Pons (tissue), 1 donor: ENCODE data around the gene SNX30.

Experiments
- DNase-seq: peaks from one replicate; pipeline ENCODE4 v3.0.0-alpha.2; 2016; ENCODE audit warnings: low spot score

Gene SNX30

DNA sequence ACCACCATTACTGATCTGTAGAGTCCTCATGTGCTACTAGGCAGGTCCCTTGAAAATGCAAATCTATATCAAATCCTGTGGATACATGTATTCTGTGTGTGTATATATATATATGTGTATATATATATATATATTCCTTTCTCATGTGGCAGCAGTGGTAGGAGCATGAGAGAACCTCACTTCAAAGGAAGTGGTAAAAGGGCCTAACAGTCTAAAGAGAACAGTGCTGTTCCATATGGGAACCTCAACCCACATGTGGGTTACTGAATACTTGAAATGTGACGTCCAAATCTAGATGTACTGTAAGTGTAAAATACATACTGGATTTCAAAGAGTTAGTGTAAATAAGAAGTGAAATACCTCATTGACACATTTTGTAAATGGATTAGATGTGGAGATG lies 134.8 kb downstream of the SNX30 start:
- no peak for DNase-seq

DNA sequence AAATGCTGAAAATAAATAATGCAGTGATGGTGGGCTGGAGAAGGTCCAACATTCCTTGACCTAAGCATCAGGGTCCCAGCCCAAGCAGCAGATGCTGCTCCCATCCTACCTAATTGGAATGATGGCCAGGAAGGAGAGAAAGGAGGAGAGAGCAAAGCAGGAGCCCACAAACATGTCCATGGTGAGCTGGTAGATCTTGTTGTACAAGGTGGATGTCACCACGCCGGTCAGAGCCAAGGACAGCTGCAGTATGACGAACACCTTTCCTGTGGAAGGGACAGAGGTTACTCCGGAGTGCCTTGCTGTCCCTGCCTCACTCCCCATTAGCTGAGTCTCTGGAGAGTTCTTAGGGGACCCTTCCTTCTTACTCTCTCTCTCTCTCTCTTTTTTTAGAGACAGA lies 135.8 kb downstream of the SNX30 start:
- no peak for DNase-seq

GRCh38 chr9:112887381-112887780 lies 136.8 kb downstream of the SNX30 start:
- peak; percentile 36 for DNase-seq

DNA sequence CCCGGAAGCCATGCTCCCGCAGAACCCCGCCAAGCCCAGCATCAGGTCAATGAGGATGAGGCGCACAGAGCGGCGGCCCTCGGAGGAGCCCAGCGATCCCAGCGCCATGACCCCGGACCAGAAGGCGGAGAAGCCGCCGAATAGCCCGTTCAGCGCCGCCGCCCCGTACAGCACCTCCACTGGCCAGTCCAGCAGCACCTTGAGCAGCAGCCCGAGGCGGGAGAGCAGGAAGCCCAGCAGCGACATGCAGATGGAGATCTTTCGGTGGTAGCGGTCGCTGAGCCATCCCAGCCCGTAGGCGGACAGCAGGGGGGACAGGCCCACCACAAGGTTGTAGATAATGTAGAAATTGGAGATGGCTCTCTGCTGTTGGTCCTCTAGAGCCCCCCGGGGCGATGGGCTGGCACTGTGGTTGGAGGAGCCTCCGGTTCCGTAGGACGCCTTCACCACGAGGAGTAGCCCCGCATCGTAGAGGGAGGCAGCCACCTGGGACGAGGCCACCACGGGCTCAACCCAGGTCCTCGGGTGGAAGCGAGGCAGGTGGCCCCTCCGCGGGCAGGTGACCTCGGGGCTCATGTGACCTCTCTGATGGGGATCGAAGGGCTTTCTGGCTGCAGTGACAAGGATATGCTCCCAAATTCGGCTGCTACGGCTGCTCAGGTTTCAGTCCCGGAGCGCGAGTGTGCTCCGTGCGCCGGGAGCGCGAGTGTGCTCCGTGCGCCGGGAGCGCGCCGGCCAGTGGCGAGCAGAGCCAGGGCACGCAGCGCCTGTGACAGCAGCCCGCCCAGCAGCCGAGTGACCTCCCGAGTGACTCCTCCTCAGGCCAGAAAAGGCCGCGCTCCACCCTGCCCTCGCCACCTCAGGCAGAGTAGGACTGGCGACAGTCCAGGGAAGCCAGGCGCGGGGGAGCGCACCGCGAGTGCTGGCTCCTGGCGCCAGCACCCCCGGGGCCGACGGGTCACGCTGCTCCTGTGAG lies 139.8 kb downstream of the SNX30 start, which contains the start of gene SLC46A2:
TSS of gene SLC46A2 (minus strand) at position 771 of the 976 bp plus-strand sequence. CDS start at position 576, 195 bp downstream.
- no peak for DNase-seq

DNA sequence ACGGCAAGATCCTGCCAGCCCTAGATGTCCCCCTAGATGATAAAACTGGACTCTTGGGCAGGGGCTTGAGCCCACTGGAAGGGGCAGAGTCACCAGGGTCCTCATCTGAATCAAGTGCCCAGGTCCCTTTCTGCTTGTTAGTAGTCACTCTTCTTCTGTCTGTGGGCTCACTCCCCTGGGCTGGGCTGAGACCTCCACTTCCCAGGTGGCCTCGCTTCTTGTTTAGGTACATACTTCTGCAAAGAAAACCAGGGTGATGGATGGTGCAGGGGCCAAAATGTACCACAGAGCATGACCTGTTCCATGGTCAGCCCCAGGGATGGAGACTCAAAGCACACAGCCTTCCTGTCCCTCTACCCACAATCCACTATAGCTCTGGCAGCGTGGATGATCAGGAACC lies 141.0 kb downstream of the SNX30 start:
- DNase-seq: no peak

DNA sequence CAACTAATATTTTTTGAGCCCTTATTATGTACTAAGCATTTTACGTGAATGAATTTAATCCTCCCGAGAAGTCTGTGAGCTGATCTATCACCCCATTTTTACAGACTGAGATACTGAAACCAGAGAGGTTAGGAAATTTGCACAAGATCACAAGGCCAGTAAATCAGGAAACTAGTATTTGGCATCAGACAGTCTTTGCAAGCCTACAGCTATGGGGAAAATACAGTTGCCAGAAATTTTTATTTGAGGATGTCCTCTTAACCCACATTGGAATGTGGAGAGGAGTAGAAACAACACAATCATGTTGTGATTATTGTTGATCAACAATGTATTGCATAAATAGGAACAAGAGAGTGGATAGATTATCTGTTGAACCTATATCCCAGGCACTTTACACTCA lies 142.4 kb downstream of the SNX30 start:
- no peak for DNase-seq

GRCh38 chr9:112894041-112894440 lies 143.5 kb downstream of the SNX30 start:
- DNase-seq: no peak

GRCh38 chr9:112894699-112895098 lies 144.1 kb downstream of the SNX30 start:
- DNase-seq: peak; percentile 19

- no peak for DNase-seq
Observed at GRCh38 chr9:112896131-112896530, 145.6 kb downstream of the SNX30 start.

DNA sequence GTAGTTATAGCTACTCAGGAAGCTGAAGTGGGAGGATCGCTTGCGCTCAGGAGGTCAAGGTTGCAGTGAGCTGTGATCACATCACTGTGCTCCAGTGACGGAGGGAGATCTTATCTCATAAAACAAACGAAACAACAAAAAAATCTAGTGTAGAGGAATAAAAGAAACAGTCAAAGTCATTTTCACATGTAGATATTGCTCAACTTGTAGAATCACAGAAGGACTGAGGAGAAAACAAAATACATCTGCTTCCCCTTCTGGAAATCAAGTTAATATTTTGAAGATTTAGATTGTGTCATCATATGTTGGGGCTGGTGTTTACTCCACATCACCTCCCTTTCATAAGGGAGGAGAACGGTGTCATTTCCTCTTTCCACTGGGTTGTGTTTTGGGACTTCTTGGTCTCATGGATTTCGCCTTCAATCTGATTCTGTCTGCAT lies 148.3 kb downstream of the SNX30 start:
- no peak for DNase-seq

DNA sequence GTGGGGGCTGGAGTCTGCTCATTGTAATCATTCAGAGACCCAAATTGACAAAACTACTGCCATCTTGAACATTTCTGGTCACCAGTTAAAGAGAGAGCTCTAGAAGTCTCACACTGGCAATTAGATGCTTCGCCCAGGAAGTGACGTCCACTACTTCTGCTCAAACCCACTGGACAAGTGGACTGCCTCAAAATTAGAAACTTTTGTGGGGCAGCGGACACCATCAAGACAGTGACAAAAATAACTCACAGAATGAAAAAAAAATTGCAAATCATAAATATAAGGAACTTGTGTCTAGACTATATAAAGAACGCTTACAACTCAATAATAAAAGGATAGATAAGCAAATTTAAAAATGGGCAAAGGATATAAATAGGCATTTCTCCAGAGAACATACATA lies 149.9 kb downstream of the SNX30 start:
- no peak for DNase-seq

DNA sequence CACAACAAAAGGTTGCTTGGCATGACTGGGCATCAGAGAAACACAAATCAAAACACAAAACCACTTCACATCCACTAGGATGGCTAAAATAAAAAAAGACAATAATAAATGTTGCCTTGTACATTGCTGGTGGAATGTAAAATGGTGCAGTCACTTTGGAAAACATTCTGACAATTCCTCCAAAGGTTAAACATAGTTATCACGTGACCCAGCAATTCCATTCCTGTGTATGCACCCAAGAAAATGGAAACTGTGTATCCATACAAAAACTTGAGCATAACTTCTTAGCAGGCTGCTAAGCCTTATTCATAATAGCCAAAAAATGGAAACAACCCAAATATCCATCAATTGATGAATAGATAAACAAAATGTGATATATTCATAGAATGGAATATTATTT lies 150.3 kb downstream of the SNX30 start:
- DNase-seq: no peak

DNA sequence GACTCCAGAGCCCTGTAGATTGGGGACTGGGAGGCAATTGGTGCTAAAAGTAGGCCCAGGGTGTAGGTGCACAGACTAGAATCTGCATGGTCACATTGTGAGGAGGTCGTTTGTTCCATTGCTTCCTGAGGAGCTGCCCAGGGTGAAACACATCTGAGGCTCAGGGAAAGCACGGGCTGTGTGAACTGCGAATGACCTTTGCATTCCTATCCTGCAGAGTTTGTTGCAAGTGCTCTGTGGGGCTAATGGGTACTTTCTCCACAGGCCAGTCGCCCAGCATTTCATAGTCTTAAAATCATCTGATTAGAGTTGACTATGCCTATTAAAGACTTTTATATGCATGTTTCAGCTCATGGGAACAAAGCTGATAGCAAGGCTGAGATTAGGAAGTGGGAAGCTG lies 154.5 kb downstream of the SNX30 start:
- no peak for DNase-seq

DNA sequence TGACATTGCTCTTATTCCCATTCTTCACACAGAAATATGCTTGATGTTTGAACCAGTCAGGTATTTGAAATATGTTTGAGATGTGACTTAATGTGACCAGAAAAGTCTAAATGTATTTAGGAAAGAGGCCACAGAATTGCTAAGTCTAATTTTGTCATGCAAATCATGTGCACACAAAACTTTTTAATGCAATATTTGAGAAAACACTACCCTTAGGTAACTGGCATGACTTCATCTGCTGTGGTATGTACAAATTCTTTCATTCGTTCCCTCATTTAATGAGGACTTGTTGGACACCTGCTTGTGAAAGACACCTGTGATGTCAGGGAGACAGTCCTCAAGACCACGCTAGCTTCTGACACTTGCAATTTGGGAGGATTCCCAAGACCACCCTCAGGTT lies 161.2 kb downstream of the SNX30 start:
- no peak for DNase-seq

- no peak for DNase-seq
Observed at GRCh38 chr9:112912636-112913035, 162.1 kb downstream of the SNX30 start.

DNA sequence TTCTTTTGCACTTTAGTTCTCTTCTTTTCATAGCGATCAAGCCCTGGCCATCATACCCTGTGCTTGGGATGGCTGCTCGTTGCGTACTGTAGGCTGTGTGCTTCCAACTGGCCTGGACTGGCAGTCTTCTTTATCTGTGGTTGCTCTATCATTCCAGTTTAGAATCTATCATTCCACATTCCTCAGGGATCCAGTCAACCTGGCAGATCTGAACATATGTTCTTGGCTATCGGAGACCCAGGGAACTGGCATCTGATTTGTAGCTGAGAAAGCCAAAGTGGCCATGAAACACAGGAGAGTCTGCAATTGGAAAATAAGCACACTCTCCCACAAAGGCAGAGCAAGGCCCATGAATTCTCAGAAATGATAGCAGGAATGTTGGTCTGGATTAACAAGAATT lies 162.8 kb downstream of the SNX30 start:
- no peak for DNase-seq

GRCh38 chr9:112914524-112914923 lies 164.0 kb downstream of the SNX30 start:
- DNase-seq: no peak

- DNase-seq: no peak
Observed at GRCh38 chr9:112917047-112917986, 166.8 kb downstream of the SNX30 start.

DNA sequence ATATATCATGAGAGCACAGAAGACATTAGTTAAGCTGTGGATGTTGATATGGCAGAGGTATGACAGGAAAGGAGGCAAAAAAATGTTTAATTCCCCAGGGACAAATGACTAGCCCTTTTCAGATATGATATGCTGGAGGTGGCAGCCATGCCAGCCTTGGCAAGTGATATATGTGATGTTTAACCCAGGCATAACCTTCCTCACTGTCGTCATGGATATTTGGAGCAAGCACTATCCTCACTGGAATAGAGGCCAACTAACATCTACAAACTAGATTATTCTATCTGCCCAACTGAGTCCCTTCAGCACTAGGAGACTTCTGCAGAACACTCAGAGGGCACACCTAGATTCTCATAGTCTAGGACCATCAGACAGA lies 167.4 kb downstream of the SNX30 start:
- DNase-seq: no peak

- DNase-seq: peak; percentile 77
Observed at GRCh38 chr9:112921549-112921948, 171.0 kb downstream of the SNX30 start.
